ENCODE data around the gene ZNF263. TPM values are rescaled to one million over a fixed set of nuclear protein-coding genes. Genes with fewer than 3 reads are reported as not detected.
A peak's percentile ranks its signal among the peaks of the same experiment; 100 is the strongest.

The ZNF263 gene
- total and polyA plus RNA-seq, 2 of the 13 experiments (the other 11 are each of a cell fraction or from before 2014, with no cell fraction given): 10.2 to 41.2 TPM

DNA sequence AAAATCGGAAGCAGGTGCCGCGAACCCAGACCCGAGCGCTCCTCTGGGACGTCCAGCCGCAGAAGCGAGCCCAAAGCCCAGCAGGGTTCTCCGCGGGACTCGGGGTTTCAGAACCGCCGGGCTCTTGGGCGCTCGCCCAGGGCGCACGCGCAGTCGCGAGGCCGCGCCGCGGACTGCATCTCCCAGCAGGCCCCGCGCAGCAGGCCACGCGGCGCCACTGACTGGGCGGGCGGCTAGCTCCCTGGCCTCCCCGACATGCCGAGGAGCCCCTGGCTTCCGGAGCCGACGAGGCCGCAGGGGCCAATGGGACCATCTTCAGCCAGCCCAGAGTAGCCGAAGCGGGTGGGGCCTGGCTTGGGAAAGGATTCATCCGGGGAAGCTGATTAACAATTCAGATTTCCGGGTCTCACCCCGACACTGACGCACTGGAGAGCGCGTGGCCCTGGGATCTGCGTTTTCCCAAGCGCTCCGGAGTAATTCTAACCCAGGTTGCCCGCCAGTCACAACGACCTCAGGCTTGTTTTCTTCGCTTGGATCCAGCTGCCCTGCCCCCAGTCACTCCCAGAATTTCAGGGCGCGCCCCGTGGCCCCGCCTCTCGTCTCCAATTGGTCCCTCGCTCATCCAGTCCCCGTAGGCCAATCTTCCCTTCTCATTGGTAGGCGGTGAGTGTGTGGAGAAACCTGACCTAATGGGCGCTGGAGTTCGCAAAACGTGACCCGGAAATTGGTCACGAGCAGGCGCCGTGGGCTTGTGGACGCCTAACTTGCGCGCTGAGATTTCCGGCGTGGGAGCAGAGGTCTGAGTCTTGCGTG, at the start of gene ZNF263 (continued):
- TF ChIP-seq ZKSCAN1 (IDR thresholded peaks at IDR 0.05; ENCODE audit: low read length) (peak; percentile 85), MTA3 (CRISPR knock-in tag; IDR thresholded peaks at IDR 0.05) (no peak), KLF12 (CRISPR knock-in tag; IDR thresholded peaks at IDR 0.05; ENCODE audit: borderline replicate concordance) (0 out of 2 replicates have a peak, but pooled peaks have one; percentile 85), ZNF17 (CRISPR knock-in tag; IDR thresholded peaks at IDR 0.05) (no peak), ZNF382 (CRISPR knock-in tag; IDR thresholded peaks at IDR 0.05; ENCODE audit: borderline replicate concordance) (no peak), TGIF2 (CRISPR knock-in tag; IDR thresholded peaks at IDR 0.05) (peak; percentile 75), NONO (IDR thresholded peaks at IDR 0.05) (no peak), NONO (CRISPR knock-in tag; conservative IDR thresholded peaks at IDR 0.05) (peak; percentile 76; the same call in 1 of the 2 replicates), HOXA3 (CRISPR knock-in tag; IDR thresholded peaks at IDR 0.05) (peak; percentile 63; the same call in 1 of the 2 replicates)
- TF ChIP-seq, protein P1, sequence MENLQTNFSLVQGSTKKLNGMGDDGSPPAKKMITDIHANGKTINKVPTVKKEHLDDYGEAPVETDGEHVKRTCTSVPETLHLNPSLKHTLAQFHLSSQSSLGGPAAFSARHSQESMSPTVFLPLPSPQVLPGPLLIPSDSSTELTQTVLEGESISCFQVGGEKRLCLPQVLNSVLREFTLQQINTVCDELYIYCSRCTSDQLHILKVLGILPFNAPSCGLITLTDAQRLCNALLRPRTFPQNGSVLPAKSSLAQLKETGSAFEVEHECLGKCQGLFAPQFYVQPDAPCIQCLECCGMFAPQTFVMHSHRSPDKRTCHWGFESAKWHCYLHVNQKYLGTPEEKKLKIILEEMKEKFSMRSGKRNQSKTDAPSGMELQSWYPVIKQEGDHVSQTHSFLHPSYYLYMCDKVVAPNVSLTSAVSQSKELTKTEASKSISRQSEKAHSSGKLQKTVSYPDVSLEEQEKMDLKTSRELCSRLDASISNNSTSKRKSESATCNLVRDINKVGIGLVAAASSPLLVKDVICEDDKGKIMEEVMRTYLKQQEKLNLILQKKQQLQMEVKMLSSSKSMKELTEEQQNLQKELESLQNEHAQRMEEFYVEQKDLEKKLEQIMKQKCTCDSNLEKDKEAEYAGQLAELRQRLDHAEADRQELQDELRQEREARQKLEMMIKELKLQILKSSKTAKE (CRISPR knock-in tag; IDR thresholded peaks at IDR 0.05; ENCODE audit: borderline replicate concordance): no peak
- TF ChIP-seq, protein P2, sequence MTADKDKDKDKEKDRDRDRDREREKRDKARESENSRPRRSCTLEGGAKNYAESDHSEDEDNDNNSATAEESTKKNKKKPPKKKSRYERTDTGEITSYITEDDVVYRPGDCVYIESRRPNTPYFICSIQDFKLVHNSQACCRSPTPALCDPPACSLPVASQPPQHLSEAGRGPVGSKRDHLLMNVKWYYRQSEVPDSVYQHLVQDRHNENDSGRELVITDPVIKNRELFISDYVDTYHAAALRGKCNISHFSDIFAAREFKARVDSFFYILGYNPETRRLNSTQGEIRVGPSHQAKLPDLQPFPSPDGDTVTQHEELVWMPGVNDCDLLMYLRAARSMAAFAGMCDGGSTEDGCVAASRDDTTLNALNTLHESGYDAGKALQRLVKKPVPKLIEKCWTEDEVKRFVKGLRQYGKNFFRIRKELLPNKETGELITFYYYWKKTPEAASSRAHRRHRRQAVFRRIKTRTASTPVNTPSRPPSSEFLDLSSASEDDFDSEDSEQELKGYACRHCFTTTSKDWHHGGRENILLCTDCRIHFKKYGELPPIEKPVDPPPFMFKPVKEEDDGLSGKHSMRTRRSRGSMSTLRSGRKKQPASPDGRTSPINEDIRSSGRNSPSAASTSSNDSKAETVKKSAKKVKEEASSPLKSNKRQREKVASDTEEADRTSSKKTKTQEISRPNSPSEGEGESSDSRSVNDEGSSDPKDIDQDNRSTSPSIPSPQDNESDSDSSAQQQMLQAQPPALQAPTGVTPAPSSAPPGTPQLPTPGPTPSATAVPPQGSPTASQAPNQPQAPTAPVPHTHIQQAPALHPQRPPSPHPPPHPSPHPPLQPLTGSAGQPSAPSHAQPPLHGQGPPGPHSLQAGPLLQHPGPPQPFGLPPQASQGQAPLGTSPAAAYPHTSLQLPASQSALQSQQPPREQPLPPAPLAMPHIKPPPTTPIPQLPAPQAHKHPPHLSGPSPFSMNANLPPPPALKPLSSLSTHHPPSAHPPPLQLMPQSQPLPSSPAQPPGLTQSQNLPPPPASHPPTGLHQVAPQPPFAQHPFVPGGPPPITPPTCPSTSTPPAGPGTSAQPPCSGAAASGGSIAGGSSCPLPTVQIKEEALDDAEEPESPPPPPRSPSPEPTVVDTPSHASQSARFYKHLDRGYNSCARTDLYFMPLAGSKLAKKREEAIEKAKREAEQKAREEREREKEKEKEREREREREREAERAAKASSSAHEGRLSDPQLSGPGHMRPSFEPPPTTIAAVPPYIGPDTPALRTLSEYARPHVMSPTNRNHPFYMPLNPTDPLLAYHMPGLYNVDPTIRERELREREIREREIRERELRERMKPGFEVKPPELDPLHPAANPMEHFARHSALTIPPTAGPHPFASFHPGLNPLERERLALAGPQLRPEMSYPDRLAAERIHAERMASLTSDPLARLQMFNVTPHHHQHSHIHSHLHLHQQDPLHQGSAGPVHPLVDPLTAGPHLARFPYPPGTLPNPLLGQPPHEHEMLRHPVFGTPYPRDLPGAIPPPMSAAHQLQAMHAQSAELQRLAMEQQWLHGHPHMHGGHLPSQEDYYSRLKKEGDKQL (CRISPR knock-in tag; IDR thresholded peaks at IDR 0.05; ENCODE audit: low read depth): no peak
- TF ChIP-seq, protein P3, sequence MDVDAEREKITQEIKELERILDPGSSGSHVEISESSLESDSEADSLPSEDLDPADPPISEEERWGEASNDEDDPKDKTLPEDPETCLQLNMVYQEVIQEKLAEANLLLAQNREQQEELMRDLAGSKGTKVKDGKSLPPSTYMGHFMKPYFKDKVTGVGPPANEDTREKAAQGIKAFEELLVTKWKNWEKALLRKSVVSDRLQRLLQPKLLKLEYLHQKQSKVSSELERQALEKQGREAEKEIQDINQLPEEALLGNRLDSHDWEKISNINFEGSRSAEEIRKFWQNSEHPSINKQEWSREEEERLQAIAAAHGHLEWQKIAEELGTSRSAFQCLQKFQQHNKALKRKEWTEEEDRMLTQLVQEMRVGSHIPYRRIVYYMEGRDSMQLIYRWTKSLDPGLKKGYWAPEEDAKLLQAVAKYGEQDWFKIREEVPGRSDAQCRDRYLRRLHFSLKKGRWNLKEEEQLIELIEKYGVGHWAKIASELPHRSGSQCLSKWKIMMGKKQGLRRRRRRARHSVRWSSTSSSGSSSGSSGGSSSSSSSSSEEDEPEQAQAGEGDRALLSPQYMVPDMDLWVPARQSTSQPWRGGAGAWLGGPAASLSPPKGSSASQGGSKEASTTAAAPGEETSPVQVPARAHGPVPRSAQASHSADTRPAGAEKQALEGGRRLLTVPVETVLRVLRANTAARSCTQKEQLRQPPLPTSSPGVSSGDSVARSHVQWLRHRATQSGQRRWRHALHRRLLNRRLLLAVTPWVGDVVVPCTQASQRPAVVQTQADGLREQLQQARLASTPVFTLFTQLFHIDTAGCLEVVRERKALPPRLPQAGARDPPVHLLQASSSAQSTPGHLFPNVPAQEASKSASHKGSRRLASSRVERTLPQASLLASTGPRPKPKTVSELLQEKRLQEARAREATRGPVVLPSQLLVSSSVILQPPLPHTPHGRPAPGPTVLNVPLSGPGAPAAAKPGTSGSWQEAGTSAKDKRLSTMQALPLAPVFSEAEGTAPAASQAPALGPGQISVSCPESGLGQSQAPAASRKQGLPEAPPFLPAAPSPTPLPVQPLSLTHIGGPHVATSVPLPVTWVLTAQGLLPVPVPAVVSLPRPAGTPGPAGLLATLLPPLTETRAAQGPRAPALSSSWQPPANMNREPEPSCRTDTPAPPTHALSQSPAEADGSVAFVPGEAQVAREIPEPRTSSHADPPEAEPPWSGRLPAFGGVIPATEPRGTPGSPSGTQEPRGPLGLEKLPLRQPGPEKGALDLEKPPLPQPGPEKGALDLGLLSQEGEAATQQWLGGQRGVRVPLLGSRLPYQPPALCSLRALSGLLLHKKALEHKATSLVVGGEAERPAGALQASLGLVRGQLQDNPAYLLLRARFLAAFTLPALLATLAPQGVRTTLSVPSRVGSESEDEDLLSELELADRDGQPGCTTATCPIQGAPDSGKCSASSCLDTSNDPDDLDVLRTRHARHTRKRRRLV (CRISPR knock-in tag; IDR thresholded peaks at IDR 0.05): 0 out of 2 replicates have a peak, but pooled peaks have one; percentile 56
- TF ChIP-seq, protein P4, sequence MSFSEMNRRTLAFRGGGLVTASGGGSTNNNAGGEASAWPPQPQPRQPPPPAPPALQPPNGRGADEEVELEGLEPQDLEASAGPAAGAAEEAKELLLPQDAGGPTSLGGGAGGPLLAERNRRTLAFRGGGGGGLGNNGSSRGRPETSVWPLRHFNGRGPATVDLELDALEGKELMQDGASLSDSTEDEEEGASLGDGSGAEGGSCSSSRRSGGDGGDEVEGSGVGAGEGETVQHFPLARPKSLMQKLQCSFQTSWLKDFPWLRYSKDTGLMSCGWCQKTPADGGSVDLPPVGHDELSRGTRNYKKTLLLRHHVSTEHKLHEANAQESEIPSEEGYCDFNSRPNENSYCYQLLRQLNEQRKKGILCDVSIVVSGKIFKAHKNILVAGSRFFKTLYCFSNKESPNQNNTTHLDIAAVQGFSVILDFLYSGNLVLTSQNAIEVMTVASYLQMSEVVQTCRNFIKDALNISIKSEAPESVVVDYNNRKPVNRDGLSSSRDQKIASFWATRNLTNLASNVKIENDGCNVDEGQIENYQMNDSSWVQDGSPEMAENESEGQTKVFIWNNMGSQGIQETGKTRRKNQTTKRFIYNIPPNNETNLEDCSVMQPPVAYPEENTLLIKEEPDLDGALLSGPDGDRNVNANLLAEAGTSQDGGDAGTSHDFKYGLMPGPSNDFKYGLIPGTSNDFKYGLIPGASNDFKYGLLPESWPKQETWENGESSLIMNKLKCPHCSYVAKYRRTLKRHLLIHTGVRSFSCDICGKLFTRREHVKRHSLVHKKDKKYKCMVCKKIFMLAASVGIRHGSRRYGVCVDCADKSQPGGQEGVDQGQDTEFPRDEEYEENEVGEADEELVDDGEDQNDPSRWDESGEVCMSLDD (CRISPR knock-in tag; IDR thresholded peaks at IDR 0.05; ENCODE audit: borderline replicate concordance): peak; percentile 84

Data from HepG2 (cell line).